Stimulated activated CD8-positive, alpha-beta memory T cell treated with anti-CD3 and anti-CD28 coated beads, Interleukin-7, amount 100 ng/mL, for 4 hours (primary cell): ENCODE results near the gene SIL1.
"Not testable (repeated sequence)": the region's sequence is repeated elsewhere in the genome, so short reads cannot be mapped to it uniquely, and the experiment has no call there.

Experiments
- DNase-seq, 2 donors: peaks; one replicate each; pipeline ENCODE4 v3.0.0-alpha.2; 2020; ENCODE audit warnings: low read depth in 2 of 2

The SIL1 gene

GRCh38 chr5:139037732-139038131 lies 160.4 kb downstream of the SIL1 start:
- DNase-seq, result no peak

DNA sequence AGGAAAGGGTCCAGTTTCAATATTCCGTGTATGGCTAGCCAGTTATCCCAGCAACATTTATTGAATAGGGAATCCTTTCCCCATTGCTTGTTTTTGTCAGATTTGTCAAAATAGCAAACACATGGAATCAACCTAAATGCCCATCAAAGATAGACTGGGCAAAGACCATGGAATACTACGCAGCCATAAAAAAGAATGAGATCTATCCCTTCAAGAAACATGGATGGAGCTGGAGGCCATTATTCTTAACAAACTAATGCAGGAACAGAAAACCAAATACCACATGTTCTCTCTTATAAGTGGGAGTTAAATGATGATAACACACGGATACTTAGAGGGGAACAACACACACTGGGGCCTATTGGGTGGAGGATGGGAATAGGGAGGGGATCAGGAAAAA lies 161.8 kb downstream of the SIL1 start:
- DNase-seq, result not testable (repeated sequence)

GRCh38 chr5:139027150-139027549 lies 171.0 kb downstream of the SIL1 start:
- no peak for DNase-seq

DNA sequence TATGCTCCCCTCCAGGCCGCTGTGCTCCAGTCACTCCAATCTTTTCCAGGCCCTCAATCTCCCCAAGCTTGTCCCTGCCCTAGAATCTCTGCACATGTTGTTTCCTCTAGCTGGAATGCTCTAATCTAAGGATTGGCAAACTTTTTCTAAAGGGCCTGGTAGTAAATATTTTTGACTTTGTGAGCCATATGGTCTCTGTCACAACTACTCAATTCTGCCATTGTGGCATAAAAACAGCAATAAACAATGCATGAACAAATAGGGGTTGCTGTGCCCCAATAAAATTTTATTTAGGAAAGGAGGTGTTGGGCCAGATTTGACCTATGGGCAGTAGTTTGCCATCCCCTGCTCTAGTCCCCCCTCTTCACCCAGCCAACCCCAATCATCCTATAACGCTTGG lies 172.5 kb downstream of the SIL1 start:
- no peak for DNase-seq

DNA sequence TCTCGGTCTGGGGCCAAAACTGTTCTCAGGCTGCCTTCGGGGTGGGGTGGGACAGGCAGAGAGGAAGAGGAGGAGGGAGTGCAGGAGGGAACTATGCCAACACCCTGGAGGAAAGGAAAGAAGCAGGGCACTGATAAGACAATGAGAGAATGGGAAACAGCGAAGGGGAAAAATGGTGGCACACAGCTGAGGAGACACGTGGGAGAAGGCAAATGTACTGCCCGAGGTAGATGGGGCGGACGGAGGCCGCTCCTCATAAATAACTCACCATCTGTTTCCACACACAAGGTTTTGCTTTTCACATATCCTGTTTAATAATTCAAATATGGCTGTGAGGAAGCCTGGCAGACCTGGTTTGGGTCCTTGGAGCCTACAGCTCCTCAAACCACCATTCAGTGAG lies 174.9 kb downstream of the SIL1 start:
- no peak for DNase-seq

- DNase-seq, result no peak
Measured at GRCh38 chr5:139022528-139022927, 175.6 kb downstream of the SIL1 start.

DNA sequence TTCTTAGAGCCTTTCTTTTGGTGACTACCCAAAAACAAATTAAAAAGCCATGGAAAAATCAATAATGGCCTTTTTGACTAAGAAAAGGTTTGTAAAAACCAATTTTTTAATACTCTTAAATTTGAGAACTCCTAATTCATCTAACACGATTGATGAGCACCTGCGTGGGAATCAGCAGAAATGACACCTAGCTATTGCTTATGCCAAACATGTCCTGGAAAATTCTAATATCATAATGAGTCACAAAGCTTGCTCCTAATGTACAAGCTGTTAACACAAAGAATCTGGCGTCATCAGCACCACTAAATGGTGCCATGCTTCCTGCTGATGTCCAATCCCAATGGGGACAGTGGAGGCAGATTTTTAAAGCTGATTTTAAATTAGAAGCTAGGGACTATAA lies 176.8 kb downstream of the SIL1 start:
- no peak for DNase-seq

DNA sequence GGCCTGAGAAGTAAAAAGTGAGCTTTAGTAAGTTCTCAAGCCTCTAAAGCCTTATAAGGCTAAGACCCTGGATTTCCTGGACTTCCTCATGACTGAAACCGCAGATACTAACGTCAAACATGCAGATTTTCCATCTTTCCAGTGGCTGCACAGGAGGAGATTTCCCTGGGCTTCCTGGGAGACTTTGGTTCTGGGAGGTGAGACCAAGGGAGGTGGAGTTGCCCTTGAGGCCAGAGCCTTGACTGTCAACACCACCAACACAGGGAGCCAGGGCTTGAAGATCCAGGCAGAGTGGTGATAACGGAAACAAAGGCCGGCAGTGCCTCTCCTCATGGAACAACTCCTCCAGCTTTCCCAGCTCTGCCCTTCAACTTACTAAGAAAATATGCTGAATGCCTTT lies 178.3 kb downstream of the SIL1 start:
- DNase-seq, result no peak

GRCh38 chr5:139019211-139019610 lies 179.0 kb downstream of the SIL1 start:
- DNase-seq, result no peak

DNA sequence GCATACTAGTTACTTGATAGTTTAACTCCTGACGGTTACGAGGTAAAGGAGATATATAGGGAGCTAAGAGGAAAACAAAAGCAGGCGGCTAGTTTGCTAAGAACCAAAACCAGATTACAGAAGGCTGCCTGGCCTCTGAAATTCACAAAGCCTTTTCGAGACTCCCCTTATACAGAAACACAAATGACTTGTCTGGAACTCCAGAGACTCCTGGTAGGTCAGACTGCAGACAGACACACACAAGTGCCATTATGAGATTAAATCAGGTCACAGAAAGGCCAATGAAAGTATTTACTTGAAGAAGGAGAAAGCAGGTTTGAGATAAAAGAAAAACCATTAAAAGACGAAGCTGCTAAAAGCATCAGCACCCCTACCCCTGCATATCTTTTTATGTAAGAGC lies 180.5 kb downstream of the SIL1 start:
- DNase-seq, result no peak

GRCh38 chr5:139016186-139016585 lies 182.0 kb downstream of the SIL1 start:
- no peak for DNase-seq

- DNase-seq, result no peak
Measured at GRCh38 chr5:139014726-139015125, 183.4 kb downstream of the SIL1 start.

GRCh38 chr5:139012176-139012575 lies 186.0 kb downstream of the SIL1 start:
- DNase-seq, result no peak

DNA sequence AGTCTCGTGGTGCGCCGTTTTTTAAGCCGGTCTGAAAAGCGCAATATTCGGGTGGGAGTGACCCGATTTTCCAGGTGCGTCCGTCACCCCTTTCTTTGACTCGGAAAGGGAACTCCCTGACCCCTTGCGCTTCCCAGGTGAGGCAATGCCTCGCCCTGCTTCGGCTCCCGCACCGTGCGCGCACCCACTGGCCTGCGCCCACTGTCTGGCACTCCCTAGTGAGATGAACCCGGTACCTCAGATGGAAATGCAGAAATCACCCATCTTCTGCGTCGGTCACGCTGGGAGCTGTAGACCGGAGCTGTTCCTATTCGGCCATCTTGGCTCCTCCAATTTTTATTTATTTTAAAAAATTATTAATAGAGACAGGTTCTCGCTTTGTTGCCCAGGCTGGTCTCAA lies 187.0 kb downstream of the SIL1 start:
- not testable (repeated sequence) for DNase-seq

GRCh38 chr5:139004374-139005307 lies 193.5 kb downstream of the SIL1 start:
- no peak for DNase-seq

- no peak for DNase-seq
Measured at GRCh38 chr5:138999674-139000073, 198.5 kb downstream of the SIL1 start.

- no peak for DNase-seq
Measured at GRCh38 chr5:138998521-138998920, 199.6 kb downstream of the SIL1 start.

DNA sequence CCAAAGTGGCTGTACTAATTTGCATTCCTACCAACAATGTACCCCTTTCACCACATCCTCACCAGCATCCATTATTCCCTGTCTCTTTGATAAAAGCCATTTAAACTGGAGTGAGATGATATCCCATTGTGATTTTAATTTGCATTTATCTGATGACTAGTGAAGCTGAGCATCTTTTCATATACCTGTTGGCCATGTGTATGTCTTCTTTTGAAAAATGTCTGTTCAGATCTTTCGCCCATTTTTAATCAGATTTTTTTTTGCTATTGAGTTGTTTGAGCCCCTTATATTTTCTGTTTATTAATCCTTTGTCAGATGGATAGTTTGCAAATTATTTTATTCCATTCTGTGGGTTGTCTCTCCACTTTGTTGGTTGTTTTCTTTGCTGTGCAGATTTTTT lies 202.0 kb downstream of the SIL1 start:
- DNase-seq, result no peak

GRCh38 chr5:138990986-138991590 lies 207.1 kb downstream of the SIL1 start:
- DNase-seq, result no peak

GRCh38 chr5:138989720-138990119 lies 208.4 kb downstream of the SIL1 start:
- DNase-seq, result no peak

DNA sequence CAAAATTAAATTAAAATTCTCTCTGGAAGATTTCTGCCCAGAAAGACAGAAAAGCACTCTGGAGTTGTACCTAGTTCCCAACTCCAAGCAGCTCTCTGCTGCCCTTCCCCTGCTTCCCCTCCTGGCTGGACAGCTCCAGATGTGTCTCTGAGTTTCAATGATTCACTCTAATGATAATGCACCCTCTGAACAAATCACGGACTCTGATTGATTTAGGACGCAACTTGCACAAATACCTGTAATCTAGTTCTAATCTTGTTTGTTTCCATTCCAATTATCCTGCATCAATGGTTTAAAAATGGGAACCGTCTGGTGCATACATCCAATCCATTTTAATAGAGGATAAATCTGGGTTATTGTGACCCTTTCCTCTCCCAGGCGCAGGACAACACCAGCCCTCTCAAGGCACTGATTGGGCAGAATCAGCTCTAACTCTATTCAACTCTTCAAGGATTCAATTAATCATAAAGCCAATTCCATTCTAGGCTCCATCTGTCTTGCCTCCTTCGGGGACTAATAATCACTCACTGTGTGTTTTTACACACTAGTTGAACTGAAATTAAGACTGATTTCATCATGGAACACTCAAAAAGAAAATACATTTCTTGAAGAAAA lies 211.9 kb downstream of the SIL1 start:
- no peak for DNase-seq

DNA sequence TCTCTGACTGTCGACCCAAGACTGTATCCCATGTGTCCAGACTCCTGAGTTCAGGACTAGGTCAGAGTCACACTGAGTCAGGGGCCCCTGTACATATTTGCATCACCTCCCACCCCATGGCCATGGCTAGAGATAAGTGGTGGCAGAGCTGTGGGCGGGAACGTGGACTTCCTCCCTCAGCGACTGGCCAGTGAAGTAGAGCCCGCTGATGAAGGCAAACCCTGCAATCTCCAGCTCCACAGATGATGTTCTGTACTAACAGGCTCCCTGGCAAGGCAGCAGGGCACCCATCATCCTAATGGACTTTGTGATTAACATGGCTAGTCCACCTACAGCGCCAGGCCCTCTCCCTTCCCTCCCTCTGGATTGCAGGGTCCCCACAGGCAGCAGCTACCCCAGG lies 212.5 kb downstream of the SIL1 start:
- no peak for DNase-seq

DNA sequence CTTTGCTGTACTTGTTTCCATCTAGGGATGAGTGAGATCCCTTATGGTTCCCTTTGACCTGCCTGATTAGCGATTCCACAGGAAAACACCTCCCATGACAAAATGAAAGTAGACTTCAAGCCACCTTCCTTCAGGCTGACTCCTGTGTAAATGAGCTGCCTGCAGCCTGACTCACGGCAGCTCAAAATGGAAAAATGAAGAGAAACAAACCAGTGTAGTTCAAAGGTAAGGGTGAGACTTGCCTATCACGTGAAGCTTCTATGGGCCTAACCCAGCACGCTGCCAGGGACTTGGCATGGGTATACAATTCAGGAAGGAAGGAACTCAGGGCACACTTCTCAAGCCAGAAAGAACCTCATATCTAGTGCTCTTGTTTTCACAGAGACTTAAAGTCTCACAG lies 212.9 kb downstream of the SIL1 start:
- DNase-seq, result no peak
